NCI-H146 treated with DMSO at 0.1 percent for 48 hours (cell line): ENCODE data around the gene DRD2.
A peak's percentile ranks its signal among the peaks of the same experiment; 100 is the strongest.

Source experiments
- DNase-seq: peaks from one replicate; lab custom pipeline; 2025; ENCODE audit not compliant: unreplicated experiment; lab: John Stamatoyannopoulos, UW

Gene DRD2

GRCh38 chr11:113447621-113448315 is 27.4 kb downstream of the DRD2 start:
- no peak for DNase-seq

- peak; percentile 79 for DNase-seq
Observed at GRCh38 chr11:113446938-113447337, 28.3 kb downstream of the DRD2 start.

- no peak for DNase-seq
Observed at GRCh38 chr11:113446112-113446511, 29.1 kb downstream of the DRD2 start.

GRCh38 chr11:113444502-113445123 is 30.6 kb downstream of the DRD2 start:
- DNase-seq: no peak

- DNase-seq: no peak
Observed at GRCh38 chr11:113440816-113441215, 34.4 kb downstream of the DRD2 start.

- no peak for DNase-seq
Observed at GRCh38 chr11:113436672-113437252, 38.4 kb downstream of the DRD2 start.

GRCh38 chr11:113435190-113435968 is 39.8 kb downstream of the DRD2 start:
- no peak for DNase-seq

GRCh38 chr11:113431746-113432145 is 43.5 kb downstream of the DRD2 start:
- no peak for DNase-seq

GRCh38 chr11:113426686-113427085 is 48.5 kb downstream of the DRD2 start:
- DNase-seq: peak; percentile 58

GRCh38 chr11:113420808-113421207 is 54.4 kb downstream of the DRD2 start:
- DNase-seq: no peak

- DNase-seq: no peak
Observed at GRCh38 chr11:113419454-113420003, 55.7 kb downstream of the DRD2 start.

- DNase-seq: no peak
Observed at GRCh38 chr11:113417428-113417827, 57.8 kb downstream of the DRD2 start.

GRCh38 chr11:113415343-113415742 is 59.9 kb downstream of the DRD2 start:
- no peak for DNase-seq

GRCh38 chr11:113412675-113413074 is 62.5 kb downstream of the DRD2 start:
- no peak for DNase-seq

- DNase-seq: no peak
Observed at GRCh38 chr11:113411536-113411935, 63.7 kb downstream of the DRD2 start.

GRCh38 chr11:113410414-113411135 is 64.6 kb downstream of the DRD2 start:
- DNase-seq: no peak

- DNase-seq: no peak
Observed at GRCh38 chr11:113409526-113409925, 65.7 kb downstream of the DRD2 start.

- no peak for DNase-seq
Observed at GRCh38 chr11:113408887-113409286, 66.3 kb downstream of the DRD2 start.

- DNase-seq: no peak
Observed at GRCh38 chr11:113408206-113408605, 67.0 kb downstream of the DRD2 start.

- DNase-seq: no peak
Observed at GRCh38 chr11:113407163-113407562, 68.0 kb downstream of the DRD2 start.
